Measurements from ENCODE around the gene LAD1.

GRCh38 chr1:201447903-201448871 is 49.1 kb upstream of the LAD1 start:
- TF ChIP-seq EZH2phosphoT487 (IDR thresholded peaks at IDR 0.05; ENCODE audit: low read depth, severe bottlenecking, unreplicated experiment) (no peak), EZH2 (IDR thresholded peaks at IDR 0.05; ENCODE audit: borderline replicate concordance) (no peak)
- TF ChIP-seq, protein P1, sequence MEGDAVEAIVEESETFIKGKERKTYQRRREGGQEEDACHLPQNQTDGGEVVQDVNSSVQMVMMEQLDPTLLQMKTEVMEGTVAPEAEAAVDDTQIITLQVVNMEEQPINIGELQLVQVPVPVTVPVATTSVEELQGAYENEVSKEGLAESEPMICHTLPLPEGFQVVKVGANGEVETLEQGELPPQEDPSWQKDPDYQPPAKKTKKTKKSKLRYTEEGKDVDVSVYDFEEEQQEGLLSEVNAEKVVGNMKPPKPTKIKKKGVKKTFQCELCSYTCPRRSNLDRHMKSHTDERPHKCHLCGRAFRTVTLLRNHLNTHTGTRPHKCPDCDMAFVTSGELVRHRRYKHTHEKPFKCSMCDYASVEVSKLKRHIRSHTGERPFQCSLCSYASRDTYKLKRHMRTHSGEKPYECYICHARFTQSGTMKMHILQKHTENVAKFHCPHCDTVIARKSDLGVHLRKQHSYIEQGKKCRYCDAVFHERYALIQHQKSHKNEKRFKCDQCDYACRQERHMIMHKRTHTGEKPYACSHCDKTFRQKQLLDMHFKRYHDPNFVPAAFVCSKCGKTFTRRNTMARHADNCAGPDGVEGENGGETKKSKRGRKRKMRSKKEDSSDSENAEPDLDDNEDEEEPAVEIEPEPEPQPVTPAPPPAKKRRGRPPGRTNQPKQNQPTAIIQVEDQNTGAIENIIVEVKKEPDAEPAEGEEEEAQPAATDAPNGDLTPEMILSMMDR (IDR thresholded peaks at IDR 0.05; ENCODE audit: poor library complexity), result peak; percentile 73

Measured in hepatocyte (in vitro differentiated cells).